Bronchial smooth muscle cell (primary cell): ENCODE results near the gene AP5B1. TPM values are rescaled to one million over a fixed set of nuclear protein-coding genes. Genes with fewer than 3 reads are reported as not detected.

Experiments used
- total RNA-seq: library from RNA; depleted of rRNA; stranded (reverse); fragments of >200 nt; gene quantifications from 2 replicates; pipeline ENCODE4 v1.2.1, GENCODE V29; 2014

AP5B1 gene, protein sequence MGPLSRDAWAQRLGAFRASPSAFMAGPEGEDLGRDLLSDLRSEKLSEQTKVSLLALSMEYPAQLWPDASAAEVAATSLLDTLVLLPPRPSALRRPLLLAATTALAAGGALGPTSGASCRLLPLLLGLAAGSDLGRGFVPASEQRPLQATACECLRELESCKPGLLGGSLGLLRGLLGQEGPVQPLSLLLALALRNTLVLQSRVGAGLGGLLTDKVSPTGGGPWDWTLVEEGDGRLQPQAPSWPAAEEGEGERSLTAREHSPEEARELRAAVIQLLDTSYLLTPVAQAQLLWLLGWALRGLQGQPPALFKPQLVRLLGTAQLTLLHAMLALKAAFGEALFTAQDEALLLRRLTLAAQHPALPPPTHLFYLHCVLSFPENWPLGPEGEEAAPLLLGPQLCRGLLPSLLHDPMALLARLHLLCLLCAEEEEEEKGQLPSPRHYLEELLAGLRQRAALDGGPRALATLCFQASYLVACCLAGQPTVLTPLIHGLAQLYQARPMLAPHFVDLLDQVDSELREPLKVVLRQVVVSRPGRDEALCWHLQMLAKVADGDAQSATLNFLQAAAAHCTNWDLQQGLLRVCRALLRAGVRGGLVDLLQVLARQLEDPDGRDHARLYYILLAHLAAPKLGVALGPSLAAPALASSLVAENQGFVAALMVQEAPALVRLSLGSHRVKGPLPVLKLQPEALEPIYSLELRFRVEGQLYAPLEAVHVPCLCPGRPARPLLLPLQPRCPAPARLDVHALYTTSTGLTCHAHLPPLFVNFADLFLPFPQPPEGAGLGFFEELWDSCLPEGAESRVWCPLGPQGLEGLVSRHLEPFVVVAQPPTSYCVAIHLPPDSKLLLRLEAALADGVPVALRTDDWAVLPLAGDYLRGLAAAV
- 2.6 and 3.3 TPM in 2 replicates for total RNA-seq

GRCh38 chr11:65780770-65781151, at the start of gene AP5B1:
Gene AP5B1, minus strand, starts transcription at chr11:65780976. Its CDS starts 385 bp downstream, at chr11:65780591.

DNA sequence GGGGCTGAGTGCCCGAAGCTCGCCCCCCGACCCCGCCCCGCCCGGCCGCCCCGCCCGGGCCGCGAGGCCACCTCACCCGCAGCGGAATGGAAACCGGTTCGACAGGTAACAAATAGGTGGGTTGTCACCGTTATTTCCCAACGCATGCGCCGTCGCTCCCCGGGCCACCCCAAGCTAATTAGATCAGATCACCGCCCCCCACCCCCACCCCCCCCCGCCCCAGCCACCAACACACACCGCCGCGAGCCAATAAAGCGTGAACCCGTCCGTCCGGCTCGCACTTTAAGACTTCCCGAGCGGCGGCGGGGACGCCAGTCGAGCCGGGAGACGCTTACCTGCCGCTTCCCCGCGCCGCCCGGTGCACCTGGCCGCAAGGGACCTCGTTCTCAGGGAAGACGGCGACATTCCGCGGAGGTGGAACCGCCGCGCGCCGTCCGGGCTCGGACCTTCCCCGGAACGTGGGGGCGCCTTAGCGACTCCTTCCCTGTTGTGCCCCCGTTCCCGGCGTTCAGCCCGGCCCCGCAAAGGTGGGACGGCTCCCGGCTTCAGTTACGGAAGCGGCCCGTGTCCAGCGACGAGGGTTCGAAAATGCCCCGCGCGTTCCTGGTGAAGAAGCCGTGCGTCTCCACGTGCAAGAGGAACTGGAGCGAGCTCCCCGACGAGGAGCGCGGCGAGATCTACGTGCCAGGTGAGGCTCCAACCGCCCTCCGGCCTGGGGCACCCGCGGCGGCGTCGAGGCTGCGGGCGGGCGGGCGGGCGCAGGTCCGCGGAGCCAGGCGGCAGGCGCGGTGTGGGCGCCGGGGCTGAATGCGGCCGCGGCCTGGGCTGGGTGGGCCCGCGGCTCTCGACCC, 6.2 kb upstream of the AP5B1 start, which contains the start of gene OVOL1:
Gene OVOL1, plus strand, starts transcription at position 278 of the 851 bp plus-strand sequence. Its CDS starts 311 bp downstream, at position 589.

Other genes starting within 250 kb of the AP5B1 start
- gene LTBP3, start 222.6 kb downstream of the AP5B1 start, total RNA-seq, result 44.6 and 50.3 TPM in 2 replicates
- 28.4 and 29.9 TPM in 2 replicates for gene ZNRD2, start 210.5 kb downstream of the AP5B1 start, total RNA-seq
- gene FAM89B, start 208.4 kb downstream of the AP5B1 start, total RNA-seq, result 12.4 and 13.2 TPM in 2 replicates
- gene EHBP1L1, start 204.9 kb downstream of the AP5B1 start, total RNA-seq, result 34.9 and 59.4 TPM in 2 replicates
- gene KCNK7, start 185.2 kb downstream of the AP5B1 start, total RNA-seq, result 0.09 and 0.16 TPM in 2 replicates
- 15.2 and 17.5 TPM in 2 replicates for gene MAP3K11, start 166.8 kb downstream of the AP5B1 start, total RNA-seq
- gene PCNX3, start 165.2 kb downstream of the AP5B1 start, total RNA-seq, result 8.8 and 10.0 TPM in 2 replicates
- gene SIPA1, start 142.9 kb downstream of the AP5B1 start, total RNA-seq, result 12.5 and 14.5 TPM in 2 replicates
- 13.4 and 17.4 TPM in 2 replicates for gene RELA, start 118.1 kb downstream of the AP5B1 start, total RNA-seq
- gene KAT5, start 68.7 kb downstream of the AP5B1 start, total RNA-seq, result 39.7 and 64.7 TPM in 2 replicates
- gene RNASEH2C, start 60.2 kb downstream of the AP5B1 start, total RNA-seq, result 32.8 and 35.3 TPM in 2 replicates
- not detected in 2 replicates for gene OVOL1, start 6.1 kb upstream of the AP5B1 start, total RNA-seq
- gene SNX32, start 53.0 kb upstream of the AP5B1 start, total RNA-seq, result 4.0 and 4.1 TPM in 2 replicates
- 769 and 930 TPM in 2 replicates for gene CFL1, start 77.2 kb upstream of the AP5B1 start, total RNA-seq
- 27.0 and 30.1 TPM in 2 replicates for gene MUS81, start 79.5 kb upstream of the AP5B1 start, total RNA-seq
- 71.1 and 101 TPM in 2 replicates for gene EFEMP2, start 91.8 kb upstream of the AP5B1 start, total RNA-seq
- not detected in 2 replicates for gene CTSW, start 98.9 kb upstream of the AP5B1 start, total RNA-seq
- gene FIBP, start 107.5 kb upstream of the AP5B1 start, total RNA-seq, result 186 and 241 TPM in 2 replicates
- gene CCDC85B, start 109.7 kb upstream of the AP5B1 start, total RNA-seq, result 54.1 and 86.5 TPM in 2 replicates
- gene FOSL1, start 119.4 kb upstream of the AP5B1 start, total RNA-seq, result 1.7 and 3.9 TPM in 2 replicates
- gene C11orf68, start 138.1 kb upstream of the AP5B1 start, total RNA-seq, result 18.6 and 23.2 TPM in 2 replicates
- gene DRAP1, start 138.4 kb upstream of the AP5B1 start, total RNA-seq, result 189 and 480 TPM in 2 replicates
- gene TSGA10IP, start 164.5 kb upstream of the AP5B1 start, total RNA-seq, result 0.16 TPM in 1 of 2 replicates, not detected in the other
- gene SART1, start 180.8 kb upstream of the AP5B1 start, total RNA-seq, result 66.4 and 70.3 TPM in 2 replicates
- 20.0 and 27.8 TPM in 2 replicates for gene EIF1AD, start 221.2 kb upstream of the AP5B1 start, total RNA-seq
- gene BANF1, start 221.5 kb upstream of the AP5B1 start, total RNA-seq, result 10.6 and 15.3 TPM in 2 replicates
- 0.16 and 0.17 TPM in 2 replicates for gene CST6, start 231.0 kb upstream of the AP5B1 start, total RNA-seq
- gene CATSPER1, start 245.5 kb upstream of the AP5B1 start, total RNA-seq, result under 0.01 TPM in 1 of 2 replicates, not detected in the other